ENCODE measurements around the gene TRIM34.

DNA sequence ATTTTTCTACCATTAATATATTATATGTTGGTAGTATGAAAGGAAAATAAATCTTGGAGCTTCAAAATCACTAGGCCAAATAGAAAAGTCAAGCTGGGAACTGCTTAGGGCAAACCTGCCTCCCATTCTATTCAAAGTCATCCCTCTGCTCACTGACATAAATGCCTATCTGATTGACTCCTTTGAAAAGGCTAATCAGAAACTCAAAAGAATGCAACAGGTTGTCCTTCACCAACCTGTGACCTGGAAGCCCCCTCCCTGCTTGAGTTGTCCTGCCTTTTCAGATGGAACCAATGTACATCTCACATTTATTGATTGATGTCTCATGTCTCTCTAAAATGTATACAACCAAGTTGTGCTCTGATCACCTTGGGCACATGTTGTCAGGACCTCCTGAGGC, 3.2 kb upstream of the TRIM34 start:
- TF ChIP-seq, protein P1, sequence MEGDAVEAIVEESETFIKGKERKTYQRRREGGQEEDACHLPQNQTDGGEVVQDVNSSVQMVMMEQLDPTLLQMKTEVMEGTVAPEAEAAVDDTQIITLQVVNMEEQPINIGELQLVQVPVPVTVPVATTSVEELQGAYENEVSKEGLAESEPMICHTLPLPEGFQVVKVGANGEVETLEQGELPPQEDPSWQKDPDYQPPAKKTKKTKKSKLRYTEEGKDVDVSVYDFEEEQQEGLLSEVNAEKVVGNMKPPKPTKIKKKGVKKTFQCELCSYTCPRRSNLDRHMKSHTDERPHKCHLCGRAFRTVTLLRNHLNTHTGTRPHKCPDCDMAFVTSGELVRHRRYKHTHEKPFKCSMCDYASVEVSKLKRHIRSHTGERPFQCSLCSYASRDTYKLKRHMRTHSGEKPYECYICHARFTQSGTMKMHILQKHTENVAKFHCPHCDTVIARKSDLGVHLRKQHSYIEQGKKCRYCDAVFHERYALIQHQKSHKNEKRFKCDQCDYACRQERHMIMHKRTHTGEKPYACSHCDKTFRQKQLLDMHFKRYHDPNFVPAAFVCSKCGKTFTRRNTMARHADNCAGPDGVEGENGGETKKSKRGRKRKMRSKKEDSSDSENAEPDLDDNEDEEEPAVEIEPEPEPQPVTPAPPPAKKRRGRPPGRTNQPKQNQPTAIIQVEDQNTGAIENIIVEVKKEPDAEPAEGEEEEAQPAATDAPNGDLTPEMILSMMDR (conservative IDR thresholded peaks at IDR 0.05; ENCODE audit: low read depth, low read length) = no peak
- no peak for TF ChIP-seq EZH2 (IDR thresholded peaks at IDR 0.05; ENCODE audit: borderline replicate concordance, low read depth, low read length, poor library complexity, severe bottlenecking)

Data from A673 (cell line).